Measurements from ENCODE around the gene SH2D3A.

Gene SH2D3A

GRCh38 chr19:6721773-6722172 is 45.5 kb downstream of the SH2D3A start:
- Histone ChIP-seq H3K9me2 (replicated peaks; ENCODE audit: low read depth, low read length) (no peaks in the 10 kb centered on the region), H3K27me3 (ENCODE audit: insufficient read depth, low read length, poor library complexity, severe bottlenecking) (no peaks in the 10 kb centered on the region), H3K79me2 (ENCODE audit: insufficient read depth, low read length) (no peaks in the 10 kb centered on the region), H3K4me2 (ENCODE audit: low read depth, low read length, poor library complexity, severe bottlenecking) (no peak overlapping the region), H2AFZ (ENCODE audit: low read length) (no peak overlapping the region), H3K4me3 (ENCODE audit: low read length, poor library complexity, severe bottlenecking) (no peak overlapping the region), H3K9ac (ENCODE audit: low read depth, low read length, poor library complexity, severe bottlenecking) (no peak overlapping the region), H3K9me3 (ENCODE audit: insufficient read depth, low read depth, low read length) (no peaks in the 10 kb centered on the region), H4K20me1 (ENCODE audit: insufficient read depth, low read length, poor library complexity, severe bottlenecking) (no peaks in the 10 kb centered on the region), H3F3A (ENCODE audit: low read depth) (no peaks in the 10 kb centered on the region), H3K4me1 (ENCODE audit: insufficient read depth, low read length, poor library complexity, severe bottlenecking) (no peaks in the 10 kb centered on the region), H3K36me3 (ENCODE audit: insufficient read depth, low read length) (no peaks in the 10 kb centered on the region)
- TF ChIP-seq, protein P1, sequence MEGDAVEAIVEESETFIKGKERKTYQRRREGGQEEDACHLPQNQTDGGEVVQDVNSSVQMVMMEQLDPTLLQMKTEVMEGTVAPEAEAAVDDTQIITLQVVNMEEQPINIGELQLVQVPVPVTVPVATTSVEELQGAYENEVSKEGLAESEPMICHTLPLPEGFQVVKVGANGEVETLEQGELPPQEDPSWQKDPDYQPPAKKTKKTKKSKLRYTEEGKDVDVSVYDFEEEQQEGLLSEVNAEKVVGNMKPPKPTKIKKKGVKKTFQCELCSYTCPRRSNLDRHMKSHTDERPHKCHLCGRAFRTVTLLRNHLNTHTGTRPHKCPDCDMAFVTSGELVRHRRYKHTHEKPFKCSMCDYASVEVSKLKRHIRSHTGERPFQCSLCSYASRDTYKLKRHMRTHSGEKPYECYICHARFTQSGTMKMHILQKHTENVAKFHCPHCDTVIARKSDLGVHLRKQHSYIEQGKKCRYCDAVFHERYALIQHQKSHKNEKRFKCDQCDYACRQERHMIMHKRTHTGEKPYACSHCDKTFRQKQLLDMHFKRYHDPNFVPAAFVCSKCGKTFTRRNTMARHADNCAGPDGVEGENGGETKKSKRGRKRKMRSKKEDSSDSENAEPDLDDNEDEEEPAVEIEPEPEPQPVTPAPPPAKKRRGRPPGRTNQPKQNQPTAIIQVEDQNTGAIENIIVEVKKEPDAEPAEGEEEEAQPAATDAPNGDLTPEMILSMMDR (conservative IDR thresholded peaks at IDR 0.05; ENCODE audit: low read length) = no peak
- TF ChIP-seq EZH2phosphoT487 (IDR thresholded peaks at IDR 0.05; ENCODE audit: borderline replicate concordance) = no peak

- Histone ChIP-seq H4K20me1 (ENCODE audit: insufficient read depth, low read length, poor library complexity, severe bottlenecking) (no peaks in the 10 kb centered on the region), H2AFZ (ENCODE audit: low read length) (no peak overlapping the region), H3K9ac (ENCODE audit: low read depth, low read length, poor library complexity, severe bottlenecking) (no peak overlapping the region), H3K36me3 (ENCODE audit: insufficient read depth, low read length) (no peaks in the 10 kb centered on the region), H3K4me1 (ENCODE audit: insufficient read depth, low read length, poor library complexity, severe bottlenecking) (no peaks in the 10 kb centered on the region), H3K9me3 (ENCODE audit: insufficient read depth, low read depth, low read length) (no peaks in the 10 kb centered on the region), H3K4me3 (ENCODE audit: low read length, poor library complexity, severe bottlenecking) (no peak overlapping the region), H3K27me3 (ENCODE audit: insufficient read depth, low read length, poor library complexity, severe bottlenecking) (no peaks in the 10 kb centered on the region), H3K9me2 (replicated peaks; ENCODE audit: low read depth, low read length) (no peaks in the 10 kb centered on the region), H3F3A (ENCODE audit: low read depth) (no peaks in the 10 kb centered on the region), H3K4me2 (ENCODE audit: low read depth, low read length, poor library complexity, severe bottlenecking) (no peak overlapping the region), H3K79me2 (ENCODE audit: insufficient read depth, low read length) (no peaks in the 10 kb centered on the region)
- TF ChIP-seq EZH2phosphoT487 (IDR thresholded peaks at IDR 0.05; ENCODE audit: borderline replicate concordance) = no peak
- TF ChIP-seq, protein P1 (conservative IDR thresholded peaks at IDR 0.05; ENCODE audit: low read length) = no peak
Measured at GRCh38 chr19:6721138-6721474, 46.1 kb downstream of the SH2D3A start.

- Histone ChIP-seq H3K4me1 (ENCODE audit: insufficient read depth, low read length, poor library complexity, severe bottlenecking) (no peaks in the 10 kb centered on the region), H3K9ac (ENCODE audit: low read depth, low read length, poor library complexity, severe bottlenecking) (no peak within 1 kb of the TSS), H3K4me2 (ENCODE audit: low read depth, low read length, poor library complexity, severe bottlenecking) (no peak within 1 kb of the TSS), H3K79me2 (ENCODE audit: insufficient read depth, low read length) (no peaks in the 10 kb centered on the region), H2AFZ (ENCODE audit: low read length) (no peak within 1 kb of the TSS), H3K9me2 (replicated peaks; ENCODE audit: low read depth, low read length) (no peaks in the 10 kb centered on the region), H3K4me3 (ENCODE audit: low read length, poor library complexity, severe bottlenecking) (no peak within 1 kb of the TSS), H3K9me3 (ENCODE audit: insufficient read depth, low read depth, low read length) (no peaks in the 10 kb centered on the region), H3K27me3 (ENCODE audit: insufficient read depth, low read length, poor library complexity, severe bottlenecking) (no peaks in the 10 kb centered on the region), H4K20me1 (ENCODE audit: insufficient read depth, low read length, poor library complexity, severe bottlenecking) (no peaks in the 10 kb centered on the region), H3F3A (ENCODE audit: low read depth) (no peaks in the 10 kb centered on the region), H3K36me3 (ENCODE audit: insufficient read depth, low read length) (no peaks in the 10 kb centered on the region)
- TF ChIP-seq EZH2phosphoT487 (IDR thresholded peaks at IDR 0.05; ENCODE audit: borderline replicate concordance) = no peak
- TF ChIP-seq, protein P1 (conservative IDR thresholded peaks at IDR 0.05; ENCODE audit: low read length) = no peak
Measured at GRCh38 chr19:6720369-6721137, 46.7 kb downstream of the SH2D3A start, which contains the start of gene C3. Gene C3, minus strand, starts transcription at chr19:6720650. Its CDS starts 61 bp downstream, at chr19:6720589.
